CD4-positive, alpha-beta T cell treated with Interleukin-10 for 1 hour (primary cell): ENCODE measurements around the gene HOXC9.

Experiments used
- DNase-seq: peaks from one replicate; pipeline ENCODE4 v3.0.0-alpha.2; 2020

Gene HOXC9

GRCh38 chr12:54017027-54017788, 17.2 kb downstream of the HOXC9 start:
- no peak for DNase-seq

DNA sequence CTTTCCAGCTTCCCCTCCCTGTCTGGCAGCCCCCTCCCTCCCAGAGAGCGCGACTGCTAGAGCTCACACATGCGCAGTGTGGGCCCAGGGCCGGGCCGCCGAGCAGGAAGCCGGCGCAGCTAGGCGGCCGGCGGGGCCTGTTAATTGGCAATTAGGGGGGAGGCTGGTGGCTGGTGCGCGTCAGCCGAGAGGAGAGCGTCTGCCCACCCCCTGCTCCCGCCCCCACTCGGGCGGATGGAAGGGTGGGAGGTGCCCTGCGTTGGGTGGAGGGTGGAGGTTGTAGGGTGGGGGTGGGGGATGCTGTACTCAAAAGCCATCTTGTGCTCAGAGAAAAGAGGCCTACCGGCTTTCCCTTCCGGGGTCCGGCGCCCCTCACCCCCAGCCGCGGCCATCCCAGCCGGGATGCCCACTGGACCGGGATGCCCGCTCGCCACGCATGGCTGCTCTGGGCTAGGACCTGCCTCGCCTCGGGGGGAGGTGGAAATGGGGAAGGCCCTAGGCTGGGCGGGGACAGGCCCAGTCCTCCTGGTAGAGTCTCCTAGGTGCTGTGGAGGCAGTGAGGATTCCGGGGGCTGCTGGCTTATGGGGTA, 18.0 kb downstream of the HOXC9 start:
- peak; percentile 83 for DNase-seq

- no peak for DNase-seq
These were observed 18.6 kb downstream of the HOXC9 start for GRCh38 chr12:54018468-54018984.

DNA sequence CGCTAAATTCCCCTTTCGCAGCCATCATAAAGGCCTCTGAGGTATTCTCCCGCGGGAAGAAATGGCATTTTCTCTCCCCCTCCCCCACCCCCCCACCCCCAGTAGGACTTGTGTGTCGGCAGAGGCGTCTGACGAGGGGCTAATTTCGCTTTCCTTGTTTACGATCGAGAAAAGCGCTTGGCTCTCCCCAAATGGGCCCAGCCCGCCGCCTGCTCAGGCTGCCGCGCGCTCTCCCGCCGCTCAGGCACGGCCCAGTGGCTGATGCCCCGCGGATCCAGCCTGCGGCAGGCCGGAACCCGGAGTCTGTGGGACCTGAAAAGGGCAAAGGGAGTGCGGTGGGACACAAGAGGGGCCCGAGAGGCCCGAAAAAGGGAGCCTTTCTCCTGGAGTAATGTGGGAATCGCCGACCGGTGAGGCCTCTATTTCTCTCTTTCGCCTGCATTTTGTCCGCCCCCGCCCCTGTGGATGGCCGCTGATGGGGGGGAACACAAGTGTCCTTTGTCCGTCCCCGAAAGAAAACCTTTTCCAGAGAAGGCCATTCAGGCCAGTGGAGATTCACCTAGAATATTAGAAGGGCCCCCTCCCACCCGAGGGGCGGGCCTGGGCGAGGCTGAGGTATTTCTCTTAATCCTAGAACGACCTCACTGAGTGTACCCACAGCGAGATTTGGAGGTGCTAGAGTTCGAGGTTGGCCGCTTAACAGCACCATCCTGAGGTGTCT, 19.3 kb downstream of the HOXC9 start:
- no peak for DNase-seq

DNA sequence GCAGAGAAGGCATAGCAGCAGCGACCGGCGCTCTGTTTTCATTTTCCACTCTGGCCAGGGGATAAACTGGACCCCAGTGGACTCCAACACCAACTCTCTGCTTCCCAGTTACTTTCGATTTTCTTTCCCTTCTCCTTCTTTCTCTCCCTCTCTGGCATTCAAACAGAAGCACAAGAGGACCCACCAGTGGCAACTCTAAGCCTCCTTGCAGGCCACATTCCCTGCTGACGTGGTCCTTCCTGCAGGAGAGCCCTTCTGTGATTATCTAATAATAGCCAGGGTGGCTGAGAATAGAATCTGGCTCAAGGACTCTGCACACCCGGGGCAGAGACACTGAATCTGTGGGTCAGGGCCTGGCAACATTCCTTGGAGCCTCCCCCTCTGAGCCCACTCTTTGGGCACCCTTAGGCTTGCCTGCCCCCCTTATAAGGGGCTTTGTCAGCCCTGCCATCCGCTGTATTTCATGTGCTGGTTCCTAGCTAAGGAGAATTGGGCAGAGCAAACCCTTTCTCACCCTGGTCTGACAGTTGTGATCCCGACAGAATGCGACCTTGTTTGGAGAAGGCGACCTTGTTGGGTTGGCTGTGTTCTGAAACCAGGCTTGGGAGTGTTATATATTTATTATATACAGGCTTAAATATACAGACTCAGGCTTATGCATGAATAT, 20.1 kb downstream of the HOXC9 start:
- DNase-seq, result no peak

DNA sequence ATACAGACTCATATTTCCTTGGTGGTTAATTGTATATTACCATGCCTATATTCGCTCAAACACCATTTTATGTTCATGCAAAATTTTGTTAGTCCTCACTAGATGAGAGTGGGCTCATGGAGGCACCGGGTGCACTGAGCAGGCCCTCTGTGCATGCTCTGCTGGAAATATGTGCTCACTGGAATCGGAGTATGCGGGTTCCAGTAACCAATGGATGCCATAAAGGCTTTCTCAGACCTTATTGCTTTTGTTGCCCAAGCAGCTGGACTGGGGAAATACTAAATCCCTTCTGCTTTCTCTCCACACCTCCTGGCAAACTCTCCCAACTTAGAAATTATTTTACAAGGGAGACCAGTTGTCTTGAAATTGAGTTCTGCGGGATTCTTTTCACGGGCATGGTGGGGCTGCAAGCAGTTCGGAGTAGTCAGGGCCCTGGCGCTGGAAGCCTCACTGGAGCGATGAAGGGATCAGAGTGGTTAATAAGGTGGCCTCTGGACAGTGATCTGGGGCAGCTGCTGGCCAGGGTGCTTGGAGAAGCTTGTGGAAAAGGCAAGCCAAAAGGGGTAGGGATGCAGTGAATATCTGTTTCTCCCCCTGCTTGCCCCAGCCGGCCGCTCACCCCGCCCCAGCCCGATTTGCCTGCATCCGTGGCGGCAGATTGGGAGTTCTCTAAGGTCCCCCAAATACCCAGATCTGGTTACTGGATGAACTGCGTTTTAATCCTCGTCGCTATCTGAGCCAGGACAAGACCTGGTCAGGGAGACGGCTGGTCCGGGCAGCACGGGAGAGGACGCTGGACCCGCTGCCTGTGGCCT, 20.8 kb downstream of the HOXC9 start:
- no peak for DNase-seq

DNA sequence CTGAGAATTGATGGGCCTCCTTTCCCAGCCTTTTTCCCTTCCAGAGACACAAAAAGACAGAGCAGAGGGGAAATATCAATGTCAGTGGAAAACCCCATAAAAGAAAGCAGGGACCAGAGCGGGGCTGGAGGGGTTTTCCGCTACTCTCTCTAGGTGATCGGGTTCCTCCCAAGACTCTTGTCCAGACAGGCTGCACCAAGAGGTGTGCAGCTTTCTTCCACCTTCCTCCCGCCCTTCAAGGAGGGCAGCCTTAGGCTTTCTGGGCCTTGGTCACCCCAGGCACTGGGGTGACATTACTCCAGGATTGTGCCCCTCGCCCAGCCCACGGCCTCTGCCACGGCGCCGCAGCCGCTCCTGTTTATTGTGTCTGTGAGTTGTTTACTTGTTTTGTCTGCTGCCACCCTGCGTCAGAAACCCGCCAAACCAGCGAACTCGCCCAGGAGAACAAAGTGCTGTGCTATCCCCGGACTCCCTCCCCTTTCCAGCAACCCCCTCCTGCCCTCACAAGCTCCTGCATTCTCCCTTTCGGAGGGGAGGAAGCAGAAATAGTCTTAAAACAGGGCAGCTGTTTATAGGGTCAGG, 21.6 kb downstream of the HOXC9 start:
- DNase-seq, result no peak

DNA sequence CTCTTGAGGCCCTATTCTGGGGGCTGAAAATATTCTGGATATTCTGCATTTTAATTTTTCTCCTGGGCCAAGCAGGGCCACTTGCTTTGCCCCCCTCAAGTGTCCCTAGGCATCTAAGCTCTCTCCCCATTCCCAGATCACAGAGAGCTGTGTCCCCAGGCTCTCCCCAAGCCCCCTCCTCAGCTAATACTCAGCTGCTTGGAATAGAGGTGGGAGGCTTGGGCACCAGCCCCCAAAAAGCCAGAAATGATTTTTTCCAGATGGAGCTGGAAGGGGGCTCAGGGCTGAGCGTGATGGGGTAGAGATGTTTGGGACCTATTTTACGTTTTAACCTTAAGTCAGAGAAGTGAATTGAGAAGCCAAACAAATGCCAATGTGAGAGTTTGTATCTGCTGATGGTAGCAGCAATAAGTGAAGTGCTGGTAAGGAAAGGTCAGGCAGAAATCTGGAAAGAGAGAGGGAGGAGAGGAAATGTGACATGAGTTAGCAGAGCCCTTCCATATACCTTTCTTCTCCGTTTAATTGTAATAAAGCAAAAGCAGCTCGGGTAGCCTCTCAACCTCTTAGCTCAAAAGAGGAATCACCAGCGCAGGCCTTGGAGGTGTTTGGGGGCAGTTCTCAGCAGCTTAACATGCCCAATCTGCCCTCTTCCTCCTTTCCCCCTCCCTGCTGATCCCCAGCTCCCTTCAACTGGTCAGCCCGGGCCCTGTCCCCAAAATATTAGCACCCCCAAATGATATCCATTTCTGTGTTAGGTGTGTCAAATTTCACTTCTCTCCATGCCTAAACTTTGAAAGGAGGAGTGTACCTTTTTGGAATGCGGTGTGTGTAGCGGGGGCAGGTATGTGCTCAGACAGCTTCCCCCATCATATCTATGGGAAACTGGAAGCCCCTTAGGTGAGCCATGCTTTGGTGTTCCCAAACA, 23.3 kb downstream of the HOXC9 start:
- DNase-seq, result no peak

- no peak for DNase-seq
These were observed 24.2 kb downstream of the HOXC9 start for GRCh38 chr12:54024127-54024526.

DNA sequence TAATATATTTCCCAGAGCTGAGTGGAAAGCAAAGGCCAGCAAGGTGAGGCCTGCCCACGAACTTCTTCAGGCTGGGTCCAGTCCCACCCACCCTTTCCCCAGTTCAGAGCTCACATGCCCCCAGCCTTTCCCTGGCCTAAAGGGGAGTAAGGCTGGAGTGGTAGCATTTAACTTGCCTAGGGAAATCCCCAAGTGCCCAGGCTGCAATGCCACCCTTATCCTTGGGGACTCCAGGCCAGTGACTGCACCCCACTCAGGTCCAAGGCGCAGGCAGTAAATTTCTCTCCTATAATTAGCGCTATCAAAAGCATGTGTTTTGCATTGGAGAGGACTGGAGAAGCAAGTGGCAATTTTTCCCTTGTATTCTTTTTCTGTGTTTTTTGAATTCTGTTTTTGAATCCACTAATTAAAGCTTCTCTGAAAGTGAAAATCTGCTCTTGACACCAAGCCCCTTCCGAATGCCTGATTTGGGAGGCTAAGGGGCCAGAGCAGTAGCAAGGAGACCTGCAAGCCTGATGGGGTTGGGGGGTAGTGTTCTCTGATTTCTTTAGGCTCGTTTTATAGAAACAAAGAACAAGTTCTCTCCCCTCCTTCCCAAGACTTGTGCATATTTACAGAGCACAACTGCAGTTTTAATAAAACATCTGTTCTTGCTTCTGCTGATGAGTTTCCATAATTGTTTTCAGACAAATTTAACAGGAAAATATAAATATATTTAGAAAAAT, 24.8 kb downstream of the HOXC9 start:
- DNase-seq, result no peak

DNA sequence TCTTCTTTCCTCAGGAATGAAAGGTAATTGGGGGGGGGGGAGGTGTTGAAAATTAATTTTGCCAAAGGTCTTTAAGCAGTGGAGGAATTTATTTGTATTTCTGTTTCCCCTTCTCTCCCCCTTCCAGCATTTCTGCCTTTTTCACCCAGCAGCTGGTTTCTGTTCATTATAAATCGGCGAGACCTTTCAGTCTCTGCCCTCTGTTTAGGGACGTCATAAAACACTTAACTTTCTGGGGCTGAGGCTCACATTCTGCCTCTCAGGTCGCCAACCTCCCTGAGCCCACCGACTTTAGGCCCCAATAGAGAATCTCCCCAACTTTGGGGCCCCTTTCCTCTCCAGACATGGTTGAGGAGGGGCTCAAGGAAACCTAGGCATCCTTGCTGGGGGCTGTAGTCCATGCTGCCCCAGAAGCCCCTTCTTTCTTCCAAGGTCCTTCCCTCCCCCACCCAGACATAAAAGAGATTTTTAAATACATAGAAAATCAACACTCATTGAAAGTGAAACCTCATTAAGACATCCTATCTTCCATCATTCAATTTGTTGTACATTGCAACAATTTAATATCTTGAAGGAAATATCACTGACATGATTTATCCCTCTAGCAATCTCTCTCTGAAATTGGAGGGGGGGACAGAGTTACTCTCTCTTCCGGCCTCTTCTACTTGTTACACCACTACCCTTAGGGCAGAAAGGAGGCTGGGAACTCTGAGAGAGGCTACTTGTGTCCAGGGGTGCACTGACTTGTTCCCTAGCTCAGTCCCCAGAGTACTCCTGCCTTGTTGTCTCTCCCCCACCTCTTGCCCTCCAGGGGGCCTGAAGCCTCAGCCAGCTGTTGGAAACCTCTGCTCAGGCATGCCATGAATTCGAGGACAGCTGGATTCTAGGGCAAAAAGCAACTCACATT, 25.8 kb downstream of the HOXC9 start:
- no peak for DNase-seq

DNA sequence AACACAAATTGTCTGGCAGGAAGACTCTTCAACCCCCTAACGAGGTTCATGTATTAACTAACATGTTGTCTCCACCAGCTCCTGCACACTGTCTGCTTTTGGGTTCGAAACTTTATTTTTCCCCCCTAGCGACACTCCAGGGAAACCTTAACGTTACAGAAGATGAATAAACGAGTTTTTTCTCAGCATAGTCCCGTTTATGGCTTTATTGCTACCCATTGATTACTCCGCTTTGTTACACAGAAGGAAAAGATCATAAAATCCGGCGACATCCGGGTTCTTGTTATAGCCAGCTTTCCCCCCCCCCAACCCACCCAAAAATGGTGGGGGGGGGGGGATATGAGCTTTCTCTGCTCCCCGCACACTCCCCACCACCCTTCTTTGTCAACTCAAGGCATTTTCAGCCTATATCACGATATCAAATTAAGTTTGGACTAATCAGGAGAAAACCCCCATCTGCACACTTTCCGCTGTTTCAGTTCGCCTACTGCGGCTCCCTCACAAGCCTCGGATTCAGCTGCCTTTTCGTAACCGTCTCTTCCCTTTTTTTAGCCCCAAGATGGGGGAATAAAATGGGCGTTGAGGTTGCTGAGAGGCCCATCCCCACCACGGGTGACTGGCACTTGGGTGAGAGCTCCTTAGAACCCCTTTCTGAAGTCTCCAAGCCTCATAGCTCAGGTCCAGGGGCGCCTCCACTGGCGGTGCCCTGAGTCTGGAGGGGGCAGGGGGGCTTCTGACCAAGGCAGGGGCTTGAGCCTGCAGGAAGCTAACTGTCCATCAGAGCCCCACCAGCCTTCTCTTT, 26.9 kb downstream of the HOXC9 start:
- DNase-seq, result no peak

DNA sequence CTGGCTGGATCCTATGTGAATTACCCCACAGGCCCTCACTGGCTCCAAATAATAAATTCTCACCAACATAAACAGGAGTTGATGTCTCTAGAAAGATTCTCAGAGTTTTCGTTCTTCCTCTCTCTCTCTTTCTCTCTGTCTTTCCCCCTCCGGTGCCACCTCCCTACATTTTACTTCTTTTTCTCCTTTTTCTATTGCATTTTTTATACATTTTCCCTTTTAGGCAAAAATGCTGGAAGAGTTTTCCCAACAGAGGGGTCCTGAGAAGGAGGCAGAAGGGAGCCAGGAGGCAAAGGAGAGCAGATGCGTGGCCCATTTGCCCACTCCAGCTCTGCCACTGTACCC, 27.5 kb downstream of the HOXC9 start:
- DNase-seq, result no peak

DNA sequence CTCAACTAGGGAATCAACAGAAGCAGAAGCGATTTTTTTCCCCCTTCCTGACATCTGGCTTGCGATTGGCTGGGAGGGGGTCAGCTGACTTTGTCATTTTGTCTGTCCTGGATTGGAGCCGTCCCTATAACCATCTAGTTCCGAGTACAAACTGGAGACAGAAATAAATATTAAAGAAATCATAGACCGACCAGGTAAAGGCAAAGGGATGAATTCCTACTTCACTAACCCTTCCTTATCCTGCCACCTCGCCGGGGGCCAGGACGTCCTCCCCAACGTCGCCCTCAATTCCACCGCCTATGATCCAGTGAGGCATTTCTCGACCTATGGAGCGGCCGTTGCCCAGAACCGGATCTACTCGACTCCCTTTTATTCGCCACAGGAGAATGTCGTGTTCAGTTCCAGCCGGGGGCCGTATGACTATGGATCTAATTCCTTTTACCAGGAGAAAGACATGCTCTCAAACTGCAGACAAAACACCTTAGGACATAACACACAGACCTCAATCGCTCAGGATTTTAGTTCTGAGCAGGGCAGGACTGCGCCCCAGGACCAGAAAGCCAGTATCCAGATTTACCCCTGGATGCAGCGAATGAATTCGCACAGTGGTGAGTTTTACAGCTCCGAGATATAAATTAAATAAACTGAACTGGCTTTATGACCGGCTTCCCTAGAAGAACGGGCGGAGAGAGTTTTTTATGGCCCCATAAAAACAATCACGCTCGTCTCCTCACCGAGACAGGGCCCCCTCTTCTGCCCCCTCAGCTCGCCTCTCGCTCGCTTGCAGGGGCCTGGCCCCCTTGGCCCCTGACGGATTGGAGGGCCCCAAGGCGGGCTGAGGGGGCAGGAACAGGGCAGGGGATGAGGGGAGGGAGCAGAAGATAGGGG, 28.6 kb downstream of the HOXC9 start, which contains the start of gene HOXC6:
HOXC6 (plus strand) TSS at position 127 of the 888 bp plus-strand sequence; CDS start at position 209, 82 bp downstream.
- no peak for DNase-seq

- no peak for DNase-seq
These were observed 29.8 kb downstream of the HOXC9 start for GRCh38 chr12:54029529-54030441.

DNA sequence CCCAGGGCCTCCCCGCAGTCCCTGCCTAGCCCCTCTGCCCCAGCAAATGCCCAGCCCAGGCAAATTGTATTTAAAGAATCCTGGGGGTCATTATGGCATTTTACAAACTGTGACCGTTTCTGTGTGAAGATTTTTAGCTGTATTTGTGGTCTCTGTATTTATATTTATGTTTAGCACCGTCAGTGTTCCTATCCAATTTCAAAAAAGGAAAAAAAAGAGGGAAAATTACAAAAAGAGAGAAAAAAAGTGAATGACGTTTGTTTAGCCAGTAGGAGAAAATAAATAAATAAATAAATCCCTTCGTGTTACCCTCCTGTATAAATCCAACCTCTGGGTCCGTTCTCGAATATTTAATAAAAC, 30.5 kb downstream of the HOXC9 start:
- no peak for DNase-seq
